NOMO-1 treated with DMSO at 0.1 percent for 48 hours (cell line): Measurements from ENCODE around the gene KCNIP1.

Experiments
- DNase-seq: peaks from one replicate; lab custom pipeline; 2025; ENCODE audit not compliant: unreplicated experiment; lab: John Stamatoyannopoulos, UW

The KCNIP1 gene

DNA sequence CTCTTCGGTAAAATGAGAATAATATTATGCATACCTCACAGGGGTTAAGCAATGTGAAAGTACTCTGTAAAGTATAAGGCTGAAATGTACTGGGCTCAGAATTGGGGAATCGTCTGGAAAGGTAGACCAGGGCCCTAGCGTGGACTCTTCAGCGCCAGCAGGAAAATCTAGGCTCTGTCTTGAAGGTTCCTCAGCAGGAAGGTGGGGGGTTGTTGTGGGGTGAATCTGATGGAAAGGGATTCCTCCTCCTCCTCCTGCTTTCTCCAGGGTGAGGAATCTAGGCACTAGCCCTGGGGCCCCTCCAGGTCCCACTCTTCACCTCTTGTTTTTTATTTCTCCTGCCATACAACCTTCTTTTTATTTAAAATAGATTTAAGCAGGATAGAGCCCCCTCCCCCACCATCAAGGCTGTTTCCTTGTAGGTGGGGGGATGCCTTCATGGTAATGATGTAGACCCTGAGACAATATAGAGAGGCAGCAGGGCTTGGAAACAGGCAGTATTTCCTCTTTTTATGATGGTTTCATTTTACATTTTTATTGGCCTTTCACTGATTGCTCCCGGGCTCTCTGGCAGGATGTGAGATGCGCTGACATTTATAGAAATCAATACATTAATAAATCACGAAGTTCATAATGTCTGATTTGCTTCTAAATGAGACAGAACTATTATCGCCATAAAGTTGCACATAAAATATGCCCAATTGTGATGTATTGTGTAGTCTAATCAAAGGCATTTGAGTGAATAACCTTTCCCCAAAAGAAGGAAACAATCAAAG, 200.8 kb downstream of the KCNIP1 start:
- DNase-seq = no peak

DNA sequence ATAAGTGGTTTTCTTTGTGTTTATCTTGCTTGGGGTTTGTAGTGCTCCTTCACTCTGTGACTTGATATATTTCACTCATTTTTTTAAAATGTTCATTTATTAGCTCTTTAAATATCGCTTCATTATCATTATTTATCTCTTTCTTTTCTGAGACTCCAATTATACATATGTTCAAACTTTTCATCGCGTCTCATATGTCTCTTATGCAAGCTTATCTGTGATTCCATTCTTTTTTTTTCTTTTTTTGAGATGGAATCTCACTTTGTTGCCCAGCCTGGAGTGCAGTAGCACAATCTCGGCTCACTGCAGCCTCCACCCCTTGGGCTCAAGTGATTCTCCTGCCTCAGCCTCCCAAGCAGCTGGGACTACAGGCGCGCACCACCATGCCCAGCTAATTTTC, 205.8 kb downstream of the KCNIP1 start:
- no peak for DNase-seq

DNA sequence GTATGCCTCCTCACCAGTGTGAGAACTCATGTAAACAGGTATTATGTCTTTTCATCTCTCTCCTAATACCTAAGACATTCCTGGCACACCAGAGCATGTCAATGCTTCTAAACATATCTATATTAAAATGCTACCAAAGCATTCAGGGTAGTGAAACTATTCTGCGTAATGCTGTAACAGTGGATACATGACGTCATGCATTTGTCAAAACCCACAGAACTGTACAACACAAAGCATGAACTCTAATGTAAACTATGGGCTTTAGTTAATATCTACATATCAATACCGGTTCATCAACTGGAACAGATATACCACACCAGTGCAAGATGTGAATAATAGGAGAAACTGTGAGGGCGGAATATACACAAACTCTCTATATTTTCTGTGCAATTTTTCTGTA, 207.5 kb downstream of the KCNIP1 start:
- DNase-seq = no peak

DNA sequence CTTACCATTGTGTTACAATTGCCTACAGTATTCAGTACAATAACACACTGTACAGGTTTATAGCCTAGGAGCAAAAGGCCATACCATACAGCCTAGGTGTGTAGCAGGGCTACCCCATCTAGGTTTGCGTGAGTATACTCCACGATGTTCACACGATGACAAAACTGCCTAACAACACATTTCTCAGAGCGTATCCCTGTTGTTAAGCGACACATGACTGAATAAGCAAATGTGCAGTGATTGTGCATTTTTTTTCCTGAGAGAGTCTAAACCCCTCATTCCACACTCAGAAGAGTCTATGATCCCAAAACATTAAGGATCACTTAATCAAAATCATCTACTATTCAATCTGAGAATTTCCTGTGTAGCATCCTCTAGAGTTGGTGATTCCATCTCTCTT, 211.3 kb downstream of the KCNIP1 start:
- DNase-seq = no peak

DNA sequence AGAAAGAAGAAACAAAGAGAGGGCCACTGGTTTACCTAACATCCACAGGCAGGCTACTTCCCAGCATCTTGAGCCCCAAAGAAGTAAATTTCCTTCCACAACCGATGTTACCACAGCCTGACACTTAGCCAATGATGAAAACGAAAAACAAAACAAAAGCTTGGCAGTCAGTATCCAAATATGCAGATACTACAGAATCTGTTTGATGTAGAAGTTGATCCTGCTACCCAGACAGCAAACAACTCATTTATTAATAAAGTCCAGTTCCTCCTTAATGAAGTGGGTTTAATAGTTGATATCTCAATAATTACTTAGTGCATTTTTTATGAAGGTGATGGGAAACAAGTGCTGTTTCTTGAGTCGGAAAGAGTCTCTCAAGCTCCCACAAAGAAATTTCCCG, 212.6 kb downstream of the KCNIP1 start:
- DNase-seq = no peak

DNA sequence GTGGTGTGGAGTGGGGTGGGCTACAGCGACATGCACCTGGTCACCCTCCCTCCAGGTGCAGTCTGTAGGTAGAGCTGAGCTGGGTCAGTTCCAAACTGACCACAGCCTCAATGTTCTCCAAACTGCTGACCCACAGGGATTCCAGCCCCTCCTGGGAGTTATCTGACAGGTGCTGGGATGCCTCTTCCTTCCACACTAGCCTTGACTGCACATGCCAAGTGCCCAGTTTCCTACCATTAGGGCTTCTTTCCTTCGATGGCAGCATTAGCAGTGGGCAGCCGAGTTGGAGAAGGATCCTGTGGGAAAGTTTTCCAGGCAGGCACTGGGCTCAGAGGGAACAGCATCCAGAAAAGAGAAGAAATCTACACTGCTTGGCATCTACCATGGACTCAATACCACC, 215.7 kb downstream of the KCNIP1 start:
- no peak for DNase-seq

DNA sequence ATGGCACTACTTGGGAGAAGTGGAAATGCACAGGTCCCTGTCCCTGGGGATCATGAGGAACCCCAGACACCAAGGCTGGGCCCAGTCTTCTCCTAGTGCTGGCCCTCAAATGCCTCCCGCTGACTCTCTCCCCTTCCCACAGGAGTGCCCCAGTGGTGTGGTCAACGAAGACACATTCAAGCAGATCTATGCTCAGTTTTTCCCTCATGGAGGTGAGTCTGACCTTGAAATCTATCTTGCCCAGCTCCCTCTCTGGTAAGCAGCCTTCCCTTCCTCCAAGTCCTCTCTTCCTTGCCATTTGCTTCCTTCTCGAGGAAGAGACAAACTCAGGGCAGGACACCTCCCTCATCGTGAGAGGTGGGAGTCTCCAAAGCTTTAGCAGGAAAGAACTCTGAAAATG, 216.4 kb downstream of the KCNIP1 start:
- no peak for DNase-seq

DNA sequence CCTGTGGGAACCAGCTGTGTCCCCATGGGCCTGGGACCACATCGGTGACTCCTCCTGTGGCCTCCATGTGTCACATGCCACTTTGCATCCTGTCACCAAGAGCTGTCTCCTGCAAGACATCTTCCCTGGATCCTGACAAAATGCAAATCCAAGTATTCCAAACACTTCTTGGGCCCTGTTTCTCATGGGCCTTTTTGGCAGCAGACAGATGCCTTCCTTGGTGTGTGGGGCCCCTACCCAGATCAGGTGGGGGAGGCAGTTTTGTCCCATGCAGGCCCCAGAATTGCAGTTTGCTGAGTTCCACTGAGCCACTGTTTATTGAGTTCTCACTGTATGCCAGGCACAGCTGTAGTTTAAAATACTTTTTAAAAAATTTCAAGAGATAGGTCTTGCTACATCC, 217.2 kb downstream of the KCNIP1 start:
- no peak for DNase-seq

DNA sequence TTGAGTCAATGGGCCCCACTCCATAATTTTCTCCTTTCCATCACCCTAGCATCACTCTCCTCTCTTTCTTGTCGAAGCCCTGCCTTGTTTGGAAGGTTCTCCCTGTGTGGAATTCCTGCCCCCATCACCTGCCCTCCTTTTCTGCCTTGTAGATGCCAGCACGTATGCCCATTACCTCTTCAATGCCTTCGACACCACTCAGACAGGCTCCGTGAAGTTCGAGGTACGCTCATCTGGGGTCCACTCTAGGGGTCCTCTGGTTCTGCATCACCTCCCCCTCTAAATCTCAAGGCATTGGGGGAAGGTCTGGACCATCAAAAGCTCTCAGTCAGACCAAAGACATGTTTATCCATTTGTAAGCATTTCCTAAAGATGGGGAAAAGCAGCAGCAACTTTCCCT, 217.9 kb downstream of the KCNIP1 start:
- no peak for DNase-seq

DNA sequence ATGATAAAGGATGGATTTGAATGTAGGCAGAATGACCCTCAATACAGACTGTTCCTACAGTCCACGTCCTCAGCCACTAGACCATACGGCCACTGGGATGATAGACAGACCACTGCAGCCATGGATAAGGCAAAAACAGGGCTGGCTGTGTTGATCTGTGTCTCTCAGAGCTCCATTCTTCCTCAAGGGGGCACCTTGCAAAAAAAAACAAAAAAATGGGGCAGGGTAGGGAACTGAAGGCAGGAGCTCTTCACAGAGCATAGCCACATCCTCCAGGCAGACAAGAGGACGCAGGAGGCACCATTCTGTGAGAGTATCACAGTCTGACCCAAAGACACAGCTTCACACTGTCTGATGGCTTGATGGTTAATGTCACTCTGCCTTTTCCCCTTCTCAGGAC, 218.5 kb downstream of the KCNIP1 start:
- DNase-seq = no peak

DNA sequence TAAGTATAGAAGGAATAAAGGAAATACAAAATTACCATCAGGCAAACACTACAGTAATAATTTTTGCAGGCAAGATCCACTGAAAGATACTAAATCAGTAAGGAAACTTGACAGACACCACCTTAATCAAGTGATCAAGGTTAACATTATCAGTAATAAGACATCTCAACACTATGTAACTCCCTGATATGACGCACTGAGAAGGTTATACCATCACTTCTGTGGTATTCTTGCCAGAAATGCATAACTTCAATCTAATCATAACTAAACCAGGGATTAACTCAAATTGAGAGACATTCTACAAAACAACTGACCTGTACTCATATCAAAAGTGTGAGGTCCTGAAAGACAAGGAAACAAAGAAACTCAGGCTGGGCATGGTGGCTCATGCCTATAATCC, 227.2 kb downstream of the KCNIP1 start:
- DNase-seq = no peak

DNA sequence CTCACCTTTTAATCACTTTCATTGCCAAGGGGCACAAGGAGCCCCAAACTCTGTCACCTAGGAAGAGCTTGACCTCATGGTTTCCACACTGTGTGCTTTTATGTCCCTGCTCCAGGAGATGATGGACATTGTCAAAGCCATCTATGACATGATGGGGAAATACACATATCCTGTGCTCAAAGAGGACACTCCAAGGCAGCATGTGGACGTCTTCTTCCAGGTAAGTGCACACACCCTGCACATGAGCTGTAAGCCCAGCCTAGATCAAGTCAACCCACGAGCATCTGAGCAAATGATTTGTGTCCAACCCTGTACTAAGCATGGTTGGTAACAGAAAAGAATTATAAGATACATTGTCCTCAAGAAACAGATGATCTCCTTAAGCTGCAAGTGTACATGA, 228.9 kb downstream of the KCNIP1 start:
- no peak for DNase-seq

DNA sequence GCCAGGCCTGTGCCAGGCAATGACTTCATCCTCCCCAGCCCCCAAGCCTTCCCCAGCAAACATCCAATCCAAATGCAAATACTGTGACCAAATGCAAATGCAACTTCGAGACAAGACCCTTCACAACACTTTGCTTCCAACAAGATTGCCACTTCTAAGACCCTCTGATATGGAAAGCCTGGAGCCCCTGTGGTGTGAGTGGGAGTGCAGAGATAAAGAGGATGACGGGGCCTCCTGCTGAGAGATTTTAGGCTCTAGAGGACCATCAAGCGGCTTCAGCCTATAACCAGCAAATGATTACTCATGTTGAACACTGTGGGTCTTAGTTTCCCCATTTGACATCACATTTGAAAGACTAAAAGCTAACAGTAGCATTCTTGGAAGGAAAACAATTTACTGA, 233.1 kb downstream of the KCNIP1 start:
- DNase-seq = no peak

DNA sequence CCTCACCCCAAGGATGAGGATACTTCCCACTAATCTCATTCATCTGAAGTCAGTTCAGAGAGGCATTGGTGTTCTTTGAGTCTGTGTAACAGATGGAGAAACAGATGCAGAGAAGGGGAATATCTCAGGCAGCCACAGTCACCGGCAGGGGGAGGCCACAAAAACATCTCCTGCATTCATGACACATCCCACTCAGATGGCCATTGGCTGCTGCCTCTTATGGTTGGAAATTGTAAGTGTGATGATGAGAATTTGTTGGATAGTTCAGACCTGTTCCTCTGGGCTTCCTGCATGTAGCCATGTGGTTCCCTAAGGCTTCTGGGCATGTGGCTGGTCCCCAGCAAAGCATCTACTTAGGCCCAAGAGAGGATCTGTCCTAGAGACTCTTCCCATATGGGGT, 233.8 kb downstream of the KCNIP1 start:
- DNase-seq = no peak

DNA sequence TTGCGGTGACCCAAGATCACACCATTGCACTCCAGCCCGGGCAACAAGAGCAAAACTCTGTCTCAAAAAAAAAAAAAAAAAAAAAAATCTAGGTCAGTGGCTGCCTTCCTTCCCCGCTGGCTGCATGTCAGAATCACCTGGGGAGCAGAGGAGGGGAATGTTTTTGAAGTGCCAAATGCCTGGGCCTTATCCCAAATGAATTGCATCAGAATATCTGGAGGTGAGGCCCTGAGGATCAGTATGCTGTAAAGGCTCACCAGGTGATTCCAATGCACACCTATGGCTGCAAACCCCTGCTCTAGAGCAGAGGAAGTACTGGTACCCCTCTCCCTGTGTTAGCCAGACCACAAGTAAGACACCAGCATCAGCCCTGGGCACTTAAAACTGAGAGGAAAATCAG, 235.0 kb downstream of the KCNIP1 start:
- DNase-seq = no peak

DNA sequence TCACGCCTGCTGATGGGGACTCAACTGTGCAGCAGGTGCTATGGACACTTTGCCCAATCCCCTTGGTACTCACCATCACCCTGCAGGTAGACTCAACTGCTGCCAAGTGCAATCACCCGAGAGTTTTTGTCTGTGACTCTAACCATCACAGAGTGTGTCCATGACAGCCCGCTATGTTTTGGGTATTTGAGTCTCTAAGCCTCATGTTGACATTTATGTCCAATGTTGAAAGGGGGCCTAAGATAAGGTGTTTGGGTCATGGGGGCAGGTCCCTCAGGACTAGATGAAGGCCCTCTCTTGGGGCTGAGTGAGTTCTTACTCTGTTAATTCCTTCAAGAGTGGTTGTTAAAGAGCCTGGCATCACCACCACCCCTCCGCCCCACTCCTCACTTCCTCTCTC, 235.6 kb downstream of the KCNIP1 start:
- no peak for DNase-seq

DNA sequence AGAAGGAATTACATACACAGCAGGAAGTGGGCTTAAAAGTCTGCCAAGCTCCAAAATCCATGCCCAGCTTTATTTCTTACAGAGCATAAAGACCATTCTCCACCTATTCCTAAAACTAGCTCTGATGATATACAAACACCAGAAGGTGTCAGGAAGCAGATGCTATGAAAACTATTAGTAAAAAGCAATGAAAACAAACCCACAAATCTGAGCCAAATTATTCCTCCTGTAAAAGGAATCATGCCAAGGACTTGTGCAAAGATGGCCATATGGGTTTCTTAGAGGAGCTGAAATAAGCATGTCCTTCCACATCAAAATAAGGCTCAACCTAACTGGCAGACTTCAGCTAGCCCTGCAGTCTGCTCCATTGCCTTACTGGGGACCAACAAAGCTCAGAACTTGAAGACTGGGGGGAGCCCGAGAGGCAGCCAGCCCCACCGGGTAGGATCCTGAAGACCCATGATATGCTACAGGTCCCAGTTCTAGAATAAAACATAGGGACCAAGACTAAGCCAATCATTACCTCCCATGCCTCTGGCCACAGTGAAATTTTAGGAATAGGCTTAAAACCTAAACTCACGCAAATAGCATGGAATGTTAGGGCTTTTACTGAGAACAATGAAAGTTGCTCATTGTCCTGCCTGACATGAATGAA, 236.9 kb downstream of the KCNIP1 start:
- DNase-seq = no peak

DNA sequence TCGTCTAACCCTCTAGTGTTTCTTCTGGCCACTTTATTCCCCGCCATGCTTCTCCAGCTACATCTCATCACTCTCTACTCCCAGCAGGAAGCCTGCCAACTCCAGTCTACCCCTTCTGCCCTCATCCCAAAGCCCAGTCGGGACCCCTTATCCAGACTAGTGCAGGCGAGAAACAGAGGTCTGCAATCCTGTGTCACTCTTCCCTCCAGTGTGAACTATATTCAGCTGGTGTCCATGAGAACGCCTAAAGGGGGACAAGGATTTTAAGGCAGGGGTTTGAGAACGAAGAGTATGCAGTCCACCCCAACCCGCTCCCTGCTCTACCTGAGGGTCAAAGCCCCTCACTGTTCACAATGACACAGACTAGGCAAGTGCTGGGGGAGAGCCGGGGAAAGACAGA, 238.0 kb downstream of the KCNIP1 start:
- DNase-seq = no peak

DNA sequence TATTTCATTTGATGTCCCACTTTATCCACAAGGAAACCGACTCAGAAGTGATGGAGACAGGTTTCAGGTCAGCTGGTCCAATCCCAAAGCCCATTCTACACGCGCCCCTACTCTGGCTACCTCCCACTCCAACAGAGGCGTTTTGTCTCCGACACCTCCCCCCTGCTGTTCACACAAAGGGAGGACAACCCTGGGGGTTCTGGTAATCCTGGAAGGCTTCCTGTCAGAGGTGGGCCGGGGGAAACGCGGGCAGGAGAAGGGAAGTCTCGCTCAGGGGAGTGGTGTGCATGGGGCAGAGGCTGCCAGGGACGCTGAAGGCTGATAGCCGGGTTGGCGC, 240.0 kb downstream of the KCNIP1 start:
- DNase-seq = no peak

DNA sequence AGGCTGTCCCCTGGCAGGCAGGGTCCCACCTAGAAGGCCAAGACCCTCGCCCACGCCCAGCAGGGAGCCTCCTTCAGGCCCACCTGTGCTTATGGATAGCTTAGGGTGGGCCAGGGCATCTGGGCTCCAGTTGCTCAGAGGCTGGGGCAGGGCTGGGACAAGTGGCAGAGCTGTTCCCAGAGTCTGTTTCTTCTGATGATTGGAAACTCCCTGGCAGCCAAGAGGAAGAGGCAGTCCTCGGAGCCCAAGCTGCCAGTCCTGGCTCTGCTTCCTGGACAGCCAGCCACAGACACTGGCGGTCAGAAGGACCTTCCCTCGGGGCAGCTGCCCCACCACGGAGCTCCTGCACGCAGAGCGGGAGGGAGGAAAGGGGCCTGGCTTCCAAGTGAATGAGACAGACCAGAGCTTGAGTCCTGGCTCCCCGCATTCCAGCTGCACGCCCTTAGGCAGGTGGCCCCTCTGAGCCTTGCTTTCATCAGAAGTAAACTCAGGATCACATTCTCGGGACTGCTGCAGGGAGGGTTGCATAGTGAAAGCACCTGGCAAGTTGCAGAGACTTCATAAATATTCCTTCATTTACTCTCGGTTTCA, 241.8 kb downstream of the KCNIP1 start:
- DNase-seq = no peak

DNA sequence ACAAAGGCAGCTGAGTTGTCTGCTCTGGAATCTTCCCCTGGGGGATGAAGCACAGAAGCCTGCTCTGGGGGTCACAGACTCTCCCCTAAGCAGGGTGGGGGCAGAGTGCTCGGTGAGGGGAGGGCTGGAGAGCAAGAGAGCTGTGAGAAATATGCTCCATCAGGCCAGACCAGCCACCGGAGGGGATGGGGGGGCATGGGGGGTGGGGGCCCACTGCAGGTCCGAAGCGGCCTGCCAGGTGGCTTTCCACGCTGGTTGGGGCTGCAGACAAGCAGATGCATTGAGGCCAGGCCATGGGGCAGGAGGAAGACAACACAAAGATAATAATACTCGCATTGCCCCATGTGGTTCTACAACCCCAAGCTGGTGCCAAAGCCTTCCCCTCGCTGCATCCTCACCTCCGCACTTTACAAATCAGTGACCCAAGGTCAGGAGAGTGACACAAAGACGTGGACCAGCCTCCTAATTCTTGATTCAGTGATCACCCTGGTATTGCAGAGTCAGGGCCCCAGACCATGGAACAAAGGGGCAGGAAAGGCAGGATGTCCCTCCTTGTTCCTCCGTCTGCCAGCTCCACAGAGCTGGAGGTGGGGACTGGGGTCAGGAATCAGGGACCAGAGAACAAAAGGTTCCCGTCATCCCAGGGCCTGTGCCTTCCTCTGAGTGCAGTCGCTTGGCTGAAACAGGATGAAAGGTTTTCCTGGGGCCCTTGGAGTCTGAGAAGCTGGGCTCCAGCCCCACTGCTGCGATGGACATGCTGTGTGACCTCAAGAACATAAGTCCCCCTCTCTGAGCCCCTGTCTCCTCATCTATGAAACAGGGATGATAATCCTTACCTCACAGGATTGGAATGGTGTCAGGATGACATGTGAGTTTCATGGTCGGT, 242.5 kb downstream of the KCNIP1 start:
- DNase-seq = no peak

DNA sequence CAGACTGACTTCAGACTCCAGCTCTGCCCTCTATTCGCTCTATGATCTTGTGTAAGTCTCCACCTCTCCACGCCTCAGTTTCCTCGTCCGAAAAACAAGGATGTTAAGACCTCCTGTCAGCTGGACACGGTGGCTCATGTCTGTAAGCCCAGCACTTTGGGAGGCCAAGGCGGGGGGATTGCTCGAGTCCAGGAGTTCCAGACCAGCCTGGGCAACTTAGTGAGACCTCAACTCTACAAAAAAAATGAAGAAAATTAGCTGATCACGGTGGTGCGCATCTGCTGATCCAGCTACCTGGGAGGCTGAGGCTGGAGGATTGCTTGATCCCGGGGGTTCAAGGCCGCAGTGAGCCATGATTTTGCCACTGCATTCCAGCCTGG, 243.1 kb downstream of the KCNIP1 start:
- no peak for DNase-seq
